ENCODE measurements around the gene PIK3R5.

- no peak for TF ChIP-seq CTCF (conservative IDR thresholded peaks at IDR 0.05 in 1 of 2, IDR thresholded peaks at IDR 0.05 in 1 of 2; ENCODE audit: low read depth in 1 of 2, low read length in 2 of 2)
- TF ChIP-seq EZH2 (IDR thresholded peaks at IDR 0.05; ENCODE audit: low read length, missing control alignments) = no peak
These were observed 41.7 kb downstream of the PIK3R5 start for GRCh38 chr17:8923762-8924161.

All from fibroblast of lung (primary cell).